ENCODE measurements around the gene FGF11.
"Not testable (repeated sequence)": the region's sequence is repeated elsewhere in the genome, so short reads cannot be mapped to it uniquely, and the experiment has no call there.

Gene FGF11

DNA sequence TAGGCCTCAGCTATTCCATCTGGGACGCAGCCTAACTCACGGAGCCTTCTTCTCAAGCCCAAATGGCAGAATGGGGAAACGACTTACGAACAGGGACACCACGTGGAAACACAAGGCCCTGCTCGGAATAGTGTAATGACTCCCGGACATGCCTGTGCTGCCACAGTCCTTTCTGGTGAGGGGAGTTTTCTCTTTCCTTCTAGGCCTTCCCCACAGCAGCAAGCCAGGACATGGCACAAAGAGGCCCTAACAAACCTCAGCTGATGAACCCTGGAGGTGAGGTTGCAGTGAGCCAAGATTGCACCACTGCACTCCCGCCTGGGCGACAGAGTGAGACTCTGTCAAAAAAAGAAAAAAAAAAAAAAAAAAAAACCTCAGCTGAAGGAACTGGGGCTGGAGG is 24.8 kb downstream of the FGF11 start:
- DNase-seq, result no peak

- no peak for DNase-seq
Observed at GRCh38 chr17:7465597-7466275, 26.4 kb downstream of the FGF11 start.

DNA sequence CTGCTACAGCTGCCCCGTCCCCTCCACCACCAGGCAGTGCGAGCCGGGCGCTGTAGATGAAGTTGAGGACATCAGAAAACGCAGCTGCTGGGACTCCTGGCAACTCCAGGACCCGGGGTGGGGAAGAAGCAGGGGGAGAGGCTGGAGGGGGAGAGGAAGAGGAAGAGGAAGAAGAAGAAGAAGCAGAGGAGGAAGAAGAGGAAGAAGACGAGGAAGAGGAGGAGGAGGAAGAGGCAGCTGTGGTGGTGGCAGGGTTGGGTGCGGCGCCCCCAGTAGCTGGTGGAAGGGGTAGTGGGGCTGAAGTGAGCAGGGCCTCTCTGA is 27.0 kb downstream of the FGF11 start:
- DNase-seq, result no peak

GRCh38 chr17:7466639-7467341 is 27.5 kb downstream of the FGF11 start:
- peak in 1 of 2 donors; percentile 52 for DNase-seq

- no peak for DNase-seq
Observed at GRCh38 chr17:7467498-7467897, 28.2 kb downstream of the FGF11 start.

DNA sequence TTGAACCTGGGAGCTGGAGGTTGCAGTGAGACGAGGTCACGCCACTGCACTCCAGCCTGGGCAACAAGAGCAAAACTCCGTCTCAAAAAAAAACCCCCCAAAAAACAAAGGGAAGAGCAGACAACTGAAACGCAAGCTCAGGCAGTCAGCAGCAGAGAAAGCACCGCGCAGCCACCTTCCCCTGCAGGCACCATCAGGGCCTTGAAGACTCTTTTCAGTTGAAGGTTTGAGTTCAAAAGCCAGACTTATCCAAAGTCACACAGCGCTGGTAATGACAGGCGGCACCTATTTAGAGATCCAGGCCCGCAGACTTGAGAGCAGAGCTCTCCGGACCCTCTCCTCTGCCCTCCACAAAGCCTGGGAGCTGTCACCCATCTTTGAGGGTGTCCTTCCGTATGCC is 29.0 kb downstream of the FGF11 start:
- DNase-seq, result no peak

- no peak for DNase-seq
Observed at GRCh38 chr17:7468804-7469389, 29.6 kb downstream of the FGF11 start.

DNA sequence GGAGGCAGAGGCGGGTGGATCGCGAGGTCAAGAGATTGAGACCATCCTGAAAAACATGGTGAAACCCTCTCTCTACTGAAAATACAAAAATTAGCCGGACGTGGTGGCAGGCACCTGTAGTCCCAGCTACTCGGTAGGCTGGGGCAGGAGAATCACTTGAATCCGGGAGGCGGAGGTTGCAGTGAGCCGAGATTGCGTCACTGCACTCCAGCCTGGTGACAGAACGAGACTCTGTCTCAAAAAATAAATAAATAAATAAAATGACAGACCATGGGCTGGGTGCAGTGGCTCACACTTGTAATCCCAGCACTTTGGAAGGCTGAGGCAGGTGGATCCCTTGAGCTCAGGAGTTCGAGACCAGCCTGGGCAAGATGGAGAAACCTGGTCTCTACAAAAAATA is 30.5 kb downstream of the FGF11 start:
- DNase-seq, result not testable (repeated sequence)

- not testable (repeated sequence) for DNase-seq
Observed at GRCh38 chr17:7470457-7470973, 31.2 kb downstream of the FGF11 start.

GRCh38 chr17:7471729-7472128 is 32.4 kb downstream of the FGF11 start:
- DNase-seq, result no peak

DNA sequence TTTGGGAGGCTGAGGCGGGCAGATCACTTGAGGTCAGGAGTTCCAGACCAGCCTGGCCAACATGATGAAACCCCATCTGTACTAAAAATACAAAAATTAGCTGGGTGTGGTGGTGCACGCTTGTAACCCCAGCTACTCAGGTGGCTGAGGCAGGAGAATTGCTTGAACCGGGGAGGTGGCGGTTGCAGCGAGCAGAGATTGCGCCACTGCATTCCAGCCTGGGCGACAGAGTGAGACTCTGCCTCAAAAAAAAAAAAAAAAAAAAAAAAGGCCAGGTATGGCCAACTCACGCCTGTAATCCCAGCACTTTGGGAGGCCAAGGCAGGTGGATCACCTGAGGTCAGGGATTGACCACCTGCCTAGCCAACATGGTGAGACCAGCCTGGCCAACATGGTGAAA is 35.5 kb downstream of the FGF11 start:
- DNase-seq, result not testable (repeated sequence)

DNA sequence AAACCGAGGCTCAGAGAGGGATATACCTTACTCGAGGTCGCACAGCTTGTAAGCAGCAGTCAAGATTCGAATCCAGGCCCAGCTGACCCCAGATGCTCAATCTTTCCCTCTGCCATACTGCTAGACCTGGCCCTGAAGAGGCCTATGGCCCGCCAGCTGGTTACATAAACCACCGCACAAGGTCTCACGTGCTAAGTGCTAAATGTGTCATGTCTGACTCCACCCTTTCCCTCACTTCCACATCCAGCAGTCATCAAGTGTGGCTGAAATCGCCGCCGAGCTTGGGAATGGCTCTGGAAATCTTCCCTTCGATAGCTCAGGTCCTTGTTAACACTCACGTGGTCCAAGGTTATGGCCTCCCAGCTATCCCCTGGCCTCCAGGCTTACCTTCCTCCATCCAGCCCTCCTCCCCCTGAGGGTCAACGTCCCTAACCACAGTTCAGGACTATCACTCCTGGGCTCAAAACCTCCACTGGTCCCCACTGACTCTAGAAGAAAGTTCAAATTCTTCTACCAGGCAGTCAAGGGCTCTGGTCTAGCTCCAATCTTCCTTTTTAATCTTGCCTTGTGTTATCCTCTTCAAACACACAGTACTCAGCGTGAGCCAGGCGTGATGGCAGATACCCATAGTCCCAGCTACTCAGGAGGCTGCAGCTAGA is 36.6 kb downstream of the FGF11 start:
- peak in 1 of 2 donors; percentile 57 for DNase-seq

- no peak for DNase-seq
Observed at GRCh38 chr17:7476494-7476893, 37.2 kb downstream of the FGF11 start.

- no peak for DNase-seq
Observed at GRCh38 chr17:7476951-7477350, 37.6 kb downstream of the FGF11 start.

GRCh38 chr17:7477392-7478275 is 38.3 kb downstream of the FGF11 start:
- DNase-seq, result peak; percentile 35 to 67

- DNase-seq, result peak; percentile 82 to 83
Observed at GRCh38 chr17:7478276-7479212, 39.2 kb downstream of the FGF11 start.

DNA sequence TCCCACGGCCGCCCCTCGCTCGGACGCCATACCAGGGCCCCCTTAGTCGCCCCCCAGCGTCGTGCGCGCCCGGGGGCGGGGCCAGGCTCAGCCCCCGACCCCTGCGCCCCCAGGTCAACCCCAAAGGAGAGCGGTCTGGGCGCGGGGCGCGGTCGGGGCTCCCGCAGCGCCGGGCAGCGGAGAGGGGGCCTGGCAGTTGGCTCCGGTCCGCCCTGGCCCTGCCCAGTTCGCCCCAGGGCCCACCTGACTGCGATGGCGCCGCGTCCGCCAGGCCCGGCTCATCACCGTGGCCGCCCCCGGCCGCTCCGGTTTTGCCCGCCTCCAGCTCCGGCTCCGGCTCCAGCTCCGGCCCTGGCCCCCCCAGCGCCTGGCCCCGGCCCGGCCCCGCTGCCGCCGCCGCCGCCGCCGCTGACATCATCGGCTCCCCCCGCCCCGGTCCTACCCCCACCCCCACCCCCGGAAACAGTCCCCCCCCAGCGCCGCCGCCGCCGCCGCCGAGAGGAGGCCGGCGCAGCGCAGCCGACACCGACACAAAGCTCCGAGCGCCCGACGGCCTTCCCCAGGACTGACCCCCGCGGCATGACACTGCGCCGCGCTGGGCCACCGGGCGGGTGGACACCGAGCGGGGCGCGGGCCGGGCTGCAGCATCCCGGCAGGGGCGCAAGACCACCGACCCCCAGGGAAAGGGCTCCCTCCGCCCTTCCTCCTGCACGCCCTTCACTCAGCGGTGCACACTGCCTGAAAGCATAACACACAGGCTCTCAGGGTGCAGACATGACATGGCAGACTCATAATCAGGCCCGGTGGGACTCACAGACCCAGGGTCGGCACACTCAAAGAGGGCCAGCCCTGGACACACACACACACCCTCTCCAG is 40.1 kb downstream of the FGF11 start, which contains the start of gene ZBTB4:
Gene ZBTB4, minus strand, starts transcription at position 419 of the 876 bp plus-strand sequence. CDS start 12,830 bp downstream, outside the sequence.
- DNase-seq, result peak; percentile 71 to 77

- DNase-seq, result no peak
Observed at GRCh38 chr17:7480089-7480384, 40.7 kb downstream of the FGF11 start.

DNA sequence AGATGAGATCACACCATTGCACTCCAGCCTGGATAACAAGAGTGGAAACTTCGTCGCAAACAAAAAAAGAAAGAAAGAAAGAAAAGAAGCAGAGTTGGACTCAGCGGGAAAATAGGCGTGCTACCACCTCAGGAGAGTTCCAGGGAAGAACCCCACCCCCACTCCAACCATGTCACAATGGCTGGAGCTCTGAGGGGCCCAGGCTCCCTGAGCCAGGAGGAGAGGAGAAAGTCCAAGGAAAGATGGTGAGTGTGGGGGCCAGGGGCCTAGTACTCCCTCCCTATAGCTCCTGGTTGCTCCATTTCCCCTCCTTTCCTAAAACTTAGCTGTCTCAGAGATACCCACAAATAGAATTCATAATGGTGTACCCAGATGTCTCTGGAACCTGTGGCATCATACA is 42.0 kb downstream of the FGF11 start, which contains the start of gene SLC35G6:
Gene SLC35G6, plus strand, starts transcription at position 172 of the 400 bp plus-strand sequence. Its CDS starts 71 bp downstream, at position 243.
- not testable (repeated sequence) for DNase-seq
